GM23338 (cell line): ENCODE results near the gene CXCL8. TPM values are rescaled to one million over a fixed set of nuclear protein-coding genes. Genes with fewer than 3 reads are reported as not detected.

ENCODE experiments used
- ATAC-seq: fragments of 200-7000 bp; cut with Tn5 transposase; 3 replicates; pipeline ENCODE4 v1.9.1; 2020
- DNase-seq: peaks from one replicate; pipeline ENCODE4 v3.0.0-alpha.2; 2015; ENCODE audit warnings: low spot score
- H2AFZ ChIP-seq: fragments of 200-600 bp; sonication (generic); 2 replicates; pipeline ENCODE4 v1.8.0; 2016; ENCODE audit warnings: antibody characterized with exemption, mild to moderate bottlenecking, moderate library complexity
- H3F3A ChIP-seq: fragments of 200-600 bp; sonication (generic); replicated peaks from 2 replicates; pipeline ENCODE4 v1.8.0; 2017; ENCODE audit warnings: antibody characterized with exemption, mixed run types, low read depth
- H3K27ac ChIP-seq: fragments of 200-600 bp; sonication (generic); 2 replicates; pipeline ENCODE4 v1.6.1; 2016; ENCODE audit warnings: low read depth
- H3K27me3 ChIP-seq: fragments of 200-600 bp; sonication (generic); 2 replicates; pipeline ENCODE4 v1.8.0; 2016; ENCODE audit warnings: mild to moderate bottlenecking, mixed run types, moderate library complexity; ENCODE audit not compliant: insufficient read depth
- H3K36me3 ChIP-seq: fragments of 200-600 bp; sonication (generic); 2 replicates; pipeline ENCODE4 v1.8.0; 2016; ENCODE audit warnings: mild to moderate bottlenecking; ENCODE audit not compliant: insufficient read depth
- H3K4me1 ChIP-seq: fragments of 200-600 bp; sonication (generic); 2 replicates; pipeline ENCODE4 v1.8.0; 2016; ENCODE audit warnings: mild to moderate bottlenecking, moderate library complexity; ENCODE audit not compliant: insufficient read depth
- H3K4me2 ChIP-seq: fragments of 200-600 bp; sonication (generic); 2 replicates; pipeline ENCODE4 v1.7.1; 2017; ENCODE audit warnings: mixed run types
- H3K4me3 ChIP-seq: fragments of 200-600 bp; sonication (generic); 2 replicates; pipeline ENCODE4 v1.6.1; 2016; ENCODE audit warnings: mixed run types
- H3K79me2 ChIP-seq: fragments of 200-600 bp; sonication (generic); replicated peaks from 2 replicates; pipeline ENCODE4 v1.8.0; 2017; ENCODE audit warnings: mild to moderate bottlenecking; ENCODE audit not compliant: insufficient read depth
- H3K9me2 ChIP-seq: fragments of 200-600 bp; sonication (generic); 2 replicates; pipeline ENCODE4 v1.8.0; 2017; ENCODE audit not compliant: insufficient read depth
- H4K20me1 ChIP-seq: fragments of 200-600 bp; sonication (generic); replicated peaks from 2 replicates; pipeline ENCODE4 v1.8.0; 2017; ENCODE audit warnings: mild to moderate bottlenecking; ENCODE audit not compliant: insufficient read depth
- H3K27ac Mint-ChIP-seq: 2 replicates; pipeline ENCODE4 v1.8.0; 2020; ENCODE audit warnings: inconsistent platforms, mild to moderate bottlenecking, moderate library complexity, mixed read lengths
- H3K27me3 Mint-ChIP-seq: 3 replicates; pipeline ENCODE4 v1.8.0; 2022; ENCODE audit warnings: low read depth, mild to moderate bottlenecking, moderate library complexity, mixed read lengths, inconsistent platforms; ENCODE audit not compliant: insufficient read depth, poor library complexity
- H3K36me3 Mint-ChIP-seq: 3 replicates; pipeline ENCODE4 v1.8.0; 2021; ENCODE audit warnings: low read depth, mild to moderate bottlenecking, inconsistent platforms, moderate library complexity, mixed read lengths
- H3K4me1 Mint-ChIP-seq: 3 replicates; pipeline ENCODE4 v1.8.0; 2020; ENCODE audit warnings: mild to moderate bottlenecking, inconsistent platforms, mixed read lengths
- H3K4me3 Mint-ChIP-seq: 3 replicates; pipeline ENCODE4 v1.8.0; 2021; ENCODE audit warnings: moderate library complexity, mild to moderate bottlenecking, inconsistent platforms, mixed read lengths
- H3K9me3 Mint-ChIP-seq: 3 replicates; pipeline ENCODE4 v1.8.0; 2020; ENCODE audit warnings: moderate library complexity, mild to moderate bottlenecking, inconsistent platforms, mixed read lengths
- CREB1 ChIP-seq: fragments of 250-450 bp; sonication (Bioruptor Pico); IDR thresholded peaks from 2 replicates; pipeline ENCODE4 v1.5.0; 2020; ENCODE audit warnings: low read depth, mild to moderate bottlenecking, moderate library complexity
- EZH2 ChIP-seq: fragments of 200-600 bp; sonication (generic); IDR thresholded peaks from one replicate; pipeline ENCODE4 v1.8.0; 2017; ENCODE audit warnings: antibody characterized with exemption, mild to moderate bottlenecking, low read depth; ENCODE audit not compliant: unreplicated experiment
- EZH2phosphoT487 ChIP-seq: fragments of 200-600 bp; sonication (generic); IDR thresholded peaks from one replicate; pipeline ENCODE4 v1.8.1; 2018; ENCODE audit warnings: antibody characterized with exemption; ENCODE audit not compliant: unreplicated experiment
- JUNB ChIP-seq: IDR thresholded peaks from one replicate; pipeline ENCODE4 v1.6.1; 2016; ENCODE audit warnings: antibody characterized with exemption; ENCODE audit not compliant: unreplicated experiment
- NANOG ChIP-seq: IDR thresholded peaks from 2 replicates; pipeline ENCODE4 v1.6.1; 2016; ENCODE audit warnings: antibody characterized with exemption, borderline replicate concordance
- ZNF114 ChIP-seq: fragments of 250-450 bp; sonication (Bioruptor Pico); IDR thresholded peaks from 2 replicates; pipeline ENCODE4 v1.5.0; 2020; ENCODE audit warnings: mild to moderate bottlenecking, moderate library complexity
- ZNF331 ChIP-seq: fragments of 250-450 bp; sonication (Bioruptor Pico); IDR thresholded peaks from 2 replicates; pipeline ENCODE4 v1.5.0; 2020; ENCODE audit warnings: low read depth, mild to moderate bottlenecking, moderate library complexity
- polyA plus RNA-seq: library from polyadenylated mRNA; unstranded; fragments of >200 nt; fragmentation: Nextera tagmentation; extraction: Ambion mirVana; gene quantifications from 2 replicates; pipeline ENCODE4 v1.2.1, GENCODE V29; 2016
- total RNA-seq: library from RNA; depleted of rRNA; stranded (reverse); fragments of >200 nt; shearing (Covaris generic); gene quantifications from 2 replicates; pipeline ENCODE4 v1.2.3, GENCODE V29; 2014
- TF ChIP-seq, protein P1 (sequence below), 2 experiments: fragments of 200-600 bp in 1 of 2; sonication (generic) in 1 of 2; conservative IDR thresholded peaks; 2 replicates each; pipeline versions ENCODE4 v1.5.1 to v1.6.1; 2016 to 2017; ENCODE audit warnings: antibody characterized with exemption in 2 of 2, low read depth in 2 of 2, mild to moderate bottlenecking in 2 of 2, moderate library complexity in 1 of 2
- TF ChIP-seq, protein P2 (sequence below): IDR thresholded peaks from one replicate; pipeline ENCODE4 v1.6.1; 2018; ENCODE audit warnings: antibody characterized with exemption; ENCODE audit not compliant: unreplicated experiment
- TF ChIP-seq, protein P3 (sequence below): IDR thresholded peaks from 2 replicates; pipeline ENCODE4 v1.6.1; 2016; ENCODE audit warnings: antibody characterized with exemption

CXCL8 gene
- total and polyA plus RNA-seq, 2 experiments from 2014 or later = 0.11 TPM; not detected in 1

GRCh38 chr4:73715659-73716058 is 24.7 kb upstream of the CXCL8 start:
- Histone ChIP-seq H3K27ac (no peak overlapping the region), H3K79me2 (no peaks in the 10 kb centered on the region), H2AFZ (no peak overlapping the region), H3K4me2 (no peak overlapping the region), H3K4me1 (no peaks in the 10 kb centered on the region; the same call in 1 of the 2 replicates), H3F3A (no peaks in the 10 kb centered on the region), H4K20me1 (no peaks in the 10 kb centered on the region), H3K4me3 (no peak overlapping the region), H3K9me2 (peaks cover 7% of the 10 kb centered on the region; the same call in 1 of the 2 replicates), H3K36me3 (no peaks in the 10 kb centered on the region), H3K27me3 (no peaks in the 10 kb centered on the region)
- no peak overlapping the region for H3K4me3 Mint-ChIP-seq
- 0 out of 3 replicates have a peak, but pooled peaks cover under 1% of the 10 kb centered on the region for H3K4me1 Mint-ChIP-seq
- ATAC-seq (no peak), DNase-seq (no peak)
- H3K9me3 Mint-ChIP-seq = no peaks in the 10 kb centered on the region
- no peak overlapping the region for H3K27ac Mint-ChIP-seq
- no peaks in the 10 kb centered on the region for H3K27me3 Mint-ChIP-seq
- H3K36me3 Mint-ChIP-seq = no peaks in the 10 kb centered on the region
- TF ChIP-seq ZNF114 (CRISPR knock-in tag) = no peak
- no peak for TF ChIP-seq ZNF331 (CRISPR knock-in tag)
- no peak for TF ChIP-seq EZH2phosphoT487
- TF ChIP-seq JUNB = no peak
- TF ChIP-seq, protein P1, sequence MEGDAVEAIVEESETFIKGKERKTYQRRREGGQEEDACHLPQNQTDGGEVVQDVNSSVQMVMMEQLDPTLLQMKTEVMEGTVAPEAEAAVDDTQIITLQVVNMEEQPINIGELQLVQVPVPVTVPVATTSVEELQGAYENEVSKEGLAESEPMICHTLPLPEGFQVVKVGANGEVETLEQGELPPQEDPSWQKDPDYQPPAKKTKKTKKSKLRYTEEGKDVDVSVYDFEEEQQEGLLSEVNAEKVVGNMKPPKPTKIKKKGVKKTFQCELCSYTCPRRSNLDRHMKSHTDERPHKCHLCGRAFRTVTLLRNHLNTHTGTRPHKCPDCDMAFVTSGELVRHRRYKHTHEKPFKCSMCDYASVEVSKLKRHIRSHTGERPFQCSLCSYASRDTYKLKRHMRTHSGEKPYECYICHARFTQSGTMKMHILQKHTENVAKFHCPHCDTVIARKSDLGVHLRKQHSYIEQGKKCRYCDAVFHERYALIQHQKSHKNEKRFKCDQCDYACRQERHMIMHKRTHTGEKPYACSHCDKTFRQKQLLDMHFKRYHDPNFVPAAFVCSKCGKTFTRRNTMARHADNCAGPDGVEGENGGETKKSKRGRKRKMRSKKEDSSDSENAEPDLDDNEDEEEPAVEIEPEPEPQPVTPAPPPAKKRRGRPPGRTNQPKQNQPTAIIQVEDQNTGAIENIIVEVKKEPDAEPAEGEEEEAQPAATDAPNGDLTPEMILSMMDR (conservative IDR thresholded peaks at IDR 0.05; ENCODE audit: low read depth in 2 of 2) = no peak
- TF ChIP-seq CREB1 (CRISPR knock-in tag) = no peak
- TF ChIP-seq, protein P2, sequence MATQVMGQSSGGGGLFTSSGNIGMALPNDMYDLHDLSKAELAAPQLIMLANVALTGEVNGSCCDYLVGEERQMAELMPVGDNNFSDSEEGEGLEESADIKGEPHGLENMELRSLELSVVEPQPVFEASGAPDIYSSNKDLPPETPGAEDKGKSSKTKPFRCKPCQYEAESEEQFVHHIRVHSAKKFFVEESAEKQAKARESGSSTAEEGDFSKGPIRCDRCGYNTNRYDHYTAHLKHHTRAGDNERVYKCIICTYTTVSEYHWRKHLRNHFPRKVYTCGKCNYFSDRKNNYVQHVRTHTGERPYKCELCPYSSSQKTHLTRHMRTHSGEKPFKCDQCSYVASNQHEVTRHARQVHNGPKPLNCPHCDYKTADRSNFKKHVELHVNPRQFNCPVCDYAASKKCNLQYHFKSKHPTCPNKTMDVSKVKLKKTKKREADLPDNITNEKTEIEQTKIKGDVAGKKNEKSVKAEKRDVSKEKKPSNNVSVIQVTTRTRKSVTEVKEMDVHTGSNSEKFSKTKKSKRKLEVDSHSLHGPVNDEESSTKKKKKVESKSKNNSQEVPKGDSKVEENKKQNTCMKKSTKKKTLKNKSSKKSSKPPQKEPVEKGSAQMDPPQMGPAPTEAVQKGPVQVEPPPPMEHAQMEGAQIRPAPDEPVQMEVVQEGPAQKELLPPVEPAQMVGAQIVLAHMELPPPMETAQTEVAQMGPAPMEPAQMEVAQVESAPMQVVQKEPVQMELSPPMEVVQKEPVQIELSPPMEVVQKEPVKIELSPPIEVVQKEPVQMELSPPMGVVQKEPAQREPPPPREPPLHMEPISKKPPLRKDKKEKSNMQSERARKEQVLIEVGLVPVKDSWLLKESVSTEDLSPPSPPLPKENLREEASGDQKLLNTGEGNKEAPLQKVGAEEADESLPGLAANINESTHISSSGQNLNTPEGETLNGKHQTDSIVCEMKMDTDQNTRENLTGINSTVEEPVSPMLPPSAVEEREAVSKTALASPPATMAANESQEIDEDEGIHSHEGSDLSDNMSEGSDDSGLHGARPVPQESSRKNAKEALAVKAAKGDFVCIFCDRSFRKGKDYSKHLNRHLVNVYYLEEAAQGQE = no peak
- no peak for TF ChIP-seq NANOG
- TF ChIP-seq EZH2 = no peak
- TF ChIP-seq, protein P3, sequence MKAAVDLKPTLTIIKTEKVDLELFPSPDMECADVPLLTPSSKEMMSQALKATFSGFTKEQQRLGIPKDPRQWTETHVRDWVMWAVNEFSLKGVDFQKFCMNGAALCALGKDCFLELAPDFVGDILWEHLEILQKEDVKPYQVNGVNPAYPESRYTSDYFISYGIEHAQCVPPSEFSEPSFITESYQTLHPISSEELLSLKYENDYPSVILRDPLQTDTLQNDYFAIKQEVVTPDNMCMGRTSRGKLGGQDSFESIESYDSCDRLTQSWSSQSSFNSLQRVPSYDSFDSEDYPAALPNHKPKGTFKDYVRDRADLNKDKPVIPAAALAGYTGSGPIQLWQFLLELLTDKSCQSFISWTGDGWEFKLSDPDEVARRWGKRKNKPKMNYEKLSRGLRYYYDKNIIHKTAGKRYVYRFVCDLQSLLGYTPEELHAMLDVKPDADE = no peak
